Measurements from ENCODE around the gene NUP37. TPM values are rescaled to one million over a fixed set of nuclear protein-coding genes. Genes with fewer than 3 reads are reported as not detected.

NUP37 gene
- total RNA-seq, 1 donor: 10.1 TPM

- H3K4me1 ChIP-seq (ENCODE audit: insufficient read depth, low read length): peaks cover 15% of the 10 kb centered on the region
- H3K4me3 ChIP-seq (ENCODE audit: low read length): peak within 1 kb of the TSS; percentile 90
- H3K27me3 ChIP-seq (ENCODE audit: insufficient read depth, low read length): no peaks in the 10 kb centered on the region
- H3K9me3 ChIP-seq (ENCODE audit: low read depth, low read length): no peaks in the 10 kb centered on the region
These were observed 58.1 kb downstream of the NUP37 start, which contains the start of gene WASHC3 for GRCh38 chr12:102061560-102062418. Gene WASHC3 (minus strand): TSS chr12:102061991. CDS start chr12:102061962, 29 bp downstream.

DNA sequence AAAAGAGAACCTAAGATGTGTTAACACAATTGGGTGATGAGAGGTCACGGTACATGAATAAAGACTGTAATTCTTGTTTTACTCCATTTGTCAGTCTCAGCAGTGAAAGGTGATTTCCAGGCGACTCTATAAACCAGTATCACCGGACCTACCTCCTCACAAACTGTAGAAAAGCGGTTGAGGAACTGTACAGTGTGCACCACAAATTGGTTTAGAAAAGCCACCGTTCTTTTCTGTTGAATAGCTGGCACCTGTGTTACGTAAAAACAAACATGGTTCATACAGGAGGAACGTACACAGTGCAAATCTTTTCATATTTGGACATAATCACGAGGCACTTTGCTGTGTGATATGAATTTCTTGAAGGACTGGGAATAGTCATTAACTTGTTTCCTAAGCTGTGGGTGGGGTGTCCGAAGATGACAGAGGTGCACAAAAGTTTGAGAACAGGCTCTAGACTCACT lies 58.8 kb downstream of the NUP37 start:
- Histone ChIP-seq H3K4me1 (ENCODE audit: insufficient read depth, low read length) (peaks cover 15% of the 10 kb centered on the region), H3K4me3 (ENCODE audit: low read length) (peak overlapping the region; percentile 90), H3K9me3 (ENCODE audit: low read depth, low read length) (no peaks in the 10 kb centered on the region), H3K27me3 (ENCODE audit: insufficient read depth, low read length) (no peaks in the 10 kb centered on the region)

DNA sequence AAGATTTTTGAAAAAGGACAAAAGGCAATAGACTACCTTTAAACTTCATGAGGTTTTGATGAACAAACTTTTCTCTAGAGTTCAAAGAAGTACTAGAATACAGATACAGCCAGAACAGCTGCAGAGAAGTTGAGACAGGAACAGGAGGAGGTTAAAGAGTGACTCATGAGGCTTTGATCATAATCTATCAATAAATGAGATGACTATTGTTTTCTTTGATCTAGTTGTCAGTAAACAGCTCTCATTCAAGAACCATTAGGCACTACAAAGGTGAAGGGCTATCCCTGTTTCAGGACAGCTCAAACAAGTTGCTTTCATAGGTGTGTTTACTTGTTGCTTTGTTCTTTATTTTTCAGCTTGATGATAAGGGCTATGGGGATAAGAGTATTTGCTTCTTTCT lies 60.6 kb downstream of the NUP37 start:
- Histone ChIP-seq H3K4me1 (ENCODE audit: insufficient read depth, low read length) (peaks cover 15% of the 10 kb centered on the region), H3K9me3 (ENCODE audit: low read depth, low read length) (no peaks in the 10 kb centered on the region), H3K27me3 (ENCODE audit: insufficient read depth, low read length) (no peaks in the 10 kb centered on the region), H3K4me3 (ENCODE audit: low read length) (no peak overlapping the region)

DNA sequence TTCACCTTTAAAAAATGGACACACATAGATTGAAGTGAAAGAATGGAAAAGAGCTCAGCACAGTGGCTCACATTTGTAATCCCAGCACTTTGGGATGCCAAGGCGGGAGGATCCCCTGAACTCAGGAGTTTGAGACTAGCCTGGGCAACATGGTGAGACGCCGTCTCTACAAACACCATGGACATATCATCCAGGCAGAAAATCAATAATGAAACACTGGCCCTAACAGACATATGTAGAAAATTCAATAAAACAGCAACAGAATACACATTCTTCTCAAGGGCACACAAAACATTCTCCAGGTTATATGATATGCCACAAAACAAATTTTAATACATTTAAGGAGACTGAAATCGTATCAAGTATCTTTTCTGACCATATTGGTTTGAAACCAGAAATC lies 65.6 kb downstream of the NUP37 start:
- Histone ChIP-seq H3K4me1 (ENCODE audit: insufficient read depth, low read length) (peaks cover 10% of the 10 kb centered on the region), H3K4me3 (ENCODE audit: low read length) (no peak overlapping the region), H3K9me3 (ENCODE audit: low read depth, low read length) (no peaks in the 10 kb centered on the region), H3K27me3 (ENCODE audit: insufficient read depth, low read length) (no peaks in the 10 kb centered on the region)

- no peak overlapping the region for H3K4me3 ChIP-seq (ENCODE audit: low read length)
- no peaks in the 10 kb centered on the region for H3K9me3 ChIP-seq (ENCODE audit: low read depth, low read length)
- H3K4me1 ChIP-seq (ENCODE audit: insufficient read depth, low read length): peaks cover 10% of the 10 kb centered on the region
- H3K27me3 ChIP-seq (ENCODE audit: insufficient read depth, low read length): no peaks in the 10 kb centered on the region
These were observed 66.9 kb downstream of the NUP37 start for GRCh38 chr12:102053062-102053349.

DNA sequence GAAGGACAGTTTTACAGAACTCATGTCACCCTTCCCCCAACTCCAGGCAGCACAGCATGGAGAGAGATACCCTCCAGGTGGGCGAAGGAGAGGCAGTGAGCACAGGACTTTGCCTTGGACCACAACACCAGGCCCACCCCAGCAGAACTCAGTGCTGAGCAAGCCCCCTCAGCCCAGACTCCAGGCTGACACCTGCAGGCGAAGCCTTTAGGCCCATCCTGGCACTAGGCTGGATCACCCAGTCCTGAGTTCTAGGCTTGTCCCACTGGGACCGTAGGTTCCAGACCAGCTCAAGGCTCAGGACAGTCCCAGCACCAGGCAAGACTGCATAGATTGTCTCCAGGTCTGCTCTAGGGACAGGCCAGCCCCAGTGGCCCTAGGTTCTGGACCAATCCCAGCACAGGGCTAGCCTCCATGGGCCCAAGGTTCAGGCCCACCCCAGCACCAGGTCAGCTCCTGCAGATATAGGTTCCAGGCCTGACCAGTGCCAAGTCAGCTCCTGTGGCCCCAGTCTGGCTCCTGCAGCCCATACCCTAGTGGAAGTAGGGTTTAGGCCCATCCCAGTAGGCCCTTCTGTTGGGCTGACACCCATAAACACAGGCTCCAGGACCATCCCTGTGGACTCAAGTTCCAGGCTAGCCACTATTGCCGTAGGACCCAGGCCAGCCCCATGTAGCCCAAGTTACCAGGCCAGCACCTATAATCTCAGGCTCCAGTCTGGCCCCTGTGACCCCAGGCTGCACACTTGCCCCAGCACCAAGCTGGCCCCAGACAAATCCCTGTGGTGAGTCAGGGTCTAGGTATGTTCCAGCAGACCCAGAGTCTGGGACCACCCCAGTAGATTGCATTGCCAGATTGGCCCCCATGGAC lies 67.5 kb downstream of the NUP37 start:
- H3K4me3 ChIP-seq (ENCODE audit: low read length): no peak overlapping the region

DNA sequence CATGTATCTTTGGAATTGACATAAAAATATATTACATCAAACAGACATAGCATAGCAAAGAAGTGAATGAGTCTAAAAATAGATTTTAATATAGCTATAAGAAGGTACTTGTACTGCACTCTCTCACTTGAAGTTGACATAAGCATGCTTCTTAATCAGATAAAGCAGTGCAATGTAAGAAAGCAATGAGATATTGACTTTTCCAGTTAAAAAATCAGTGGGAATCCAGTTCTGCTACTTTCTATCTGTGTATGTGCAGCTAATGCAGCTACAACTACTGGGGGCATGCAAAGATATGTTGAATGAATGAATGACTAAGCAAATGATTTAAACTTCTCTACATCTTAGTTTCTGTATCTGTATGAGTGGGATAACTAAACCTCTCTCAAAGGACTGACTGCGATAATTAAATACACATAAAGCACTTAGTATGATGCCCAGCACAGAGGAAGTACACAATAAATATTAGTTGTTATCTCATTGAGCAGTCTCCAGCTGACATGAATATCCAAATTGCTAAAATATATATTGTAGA lies 68.4 kb downstream of the NUP37 start:
- Histone ChIP-seq H3K9me3 (ENCODE audit: low read depth, low read length) (no peaks in the 10 kb centered on the region), H3K27me3 (ENCODE audit: insufficient read depth, low read length) (no peaks in the 10 kb centered on the region), H3K4me1 (ENCODE audit: insufficient read depth, low read length) (peaks cover 10% of the 10 kb centered on the region), H3K4me3 (ENCODE audit: low read length) (no peak overlapping the region)

More for the DNA sequence above, 67.5 kb downstream of the NUP37 start:
- peaks cover 10% of the 10 kb centered on the region for H3K4me1 ChIP-seq (ENCODE audit: insufficient read depth, low read length)
- no peaks in the 10 kb centered on the region for H3K9me3 ChIP-seq (ENCODE audit: low read depth, low read length)
- no peaks in the 10 kb centered on the region for H3K27me3 ChIP-seq (ENCODE audit: insufficient read depth, low read length)

GRCh38 chr12:102050660-102051430 lies 69.1 kb downstream of the NUP37 start:
- Histone ChIP-seq H3K4me3 (ENCODE audit: low read length) (no peak overlapping the region), H3K4me1 (ENCODE audit: insufficient read depth, low read length) (peaks cover 10% of the 10 kb centered on the region), H3K27me3 (ENCODE audit: insufficient read depth, low read length) (no peaks in the 10 kb centered on the region), H3K9me3 (ENCODE audit: low read depth, low read length) (no peaks in the 10 kb centered on the region)

- no peaks in the 10 kb centered on the region for H3K4me1 ChIP-seq (ENCODE audit: insufficient read depth, low read length)
- H3K4me3 ChIP-seq (ENCODE audit: low read length): no peak overlapping the region
- no peaks in the 10 kb centered on the region for H3K9me3 ChIP-seq (ENCODE audit: low read depth, low read length)
- H3K27me3 ChIP-seq (ENCODE audit: insufficient read depth, low read length): no peaks in the 10 kb centered on the region
These were observed 76.0 kb downstream of the NUP37 start for GRCh38 chr12:102043928-102044327.

DNA sequence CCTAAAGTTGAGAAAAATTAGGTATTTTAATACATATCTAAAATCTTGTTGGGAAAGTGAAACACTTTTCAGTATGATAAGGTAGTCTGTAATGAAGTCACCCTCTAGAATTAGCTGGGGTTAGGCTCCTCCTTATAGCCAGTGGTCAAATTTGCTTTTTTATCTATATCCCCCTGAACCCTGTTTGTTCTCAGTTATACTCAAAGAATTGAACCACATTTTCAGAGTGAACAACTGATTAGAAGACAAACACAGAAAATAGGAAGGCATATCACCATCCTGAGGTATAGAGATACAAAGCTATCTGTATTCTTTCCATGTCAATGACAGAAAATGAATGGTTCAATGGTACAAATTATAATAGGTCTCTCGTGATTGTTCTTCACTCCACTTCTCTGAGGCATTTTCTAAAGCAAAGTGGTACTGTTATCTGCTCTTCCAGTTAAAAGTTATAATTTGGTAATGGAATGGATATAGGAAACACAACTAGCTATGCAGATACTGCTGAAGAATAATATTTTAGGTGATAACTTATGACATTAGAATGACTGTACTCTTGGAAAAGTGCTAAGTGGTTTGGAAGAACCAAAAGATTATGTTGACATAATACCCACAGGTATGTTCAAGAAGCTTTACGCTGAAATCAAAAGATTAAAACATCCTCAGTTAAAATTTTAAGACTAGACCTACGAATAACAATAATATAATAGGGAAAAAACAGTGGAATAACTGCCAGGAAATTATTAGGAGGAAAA lies 85.7 kb downstream of the NUP37 start:
- Histone ChIP-seq H3K4me3 (ENCODE audit: low read length) (no peak overlapping the region), H3K9me3 (ENCODE audit: low read depth, low read length) (no peaks in the 10 kb centered on the region), H3K27me3 (ENCODE audit: insufficient read depth, low read length) (no peaks in the 10 kb centered on the region), H3K4me1 (ENCODE audit: insufficient read depth, low read length) (no peaks in the 10 kb centered on the region)

DNA sequence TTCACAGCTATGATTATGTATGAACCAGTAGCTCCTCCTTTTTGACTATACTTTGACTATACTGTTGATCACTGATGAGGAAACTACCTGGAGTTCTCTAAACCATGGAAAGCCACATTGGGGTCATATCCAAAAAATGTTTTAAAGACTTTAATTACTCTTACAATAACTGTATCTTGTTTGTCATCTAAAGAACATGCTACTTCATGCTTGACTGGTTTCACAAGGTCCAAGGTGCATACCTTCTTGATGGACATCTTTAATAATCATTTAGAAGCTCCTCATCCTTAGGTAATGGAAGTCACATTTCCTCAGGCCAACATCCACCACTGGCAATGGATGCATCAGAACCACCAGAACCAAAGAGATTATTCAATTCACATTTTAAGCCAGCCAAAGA lies 88.1 kb downstream of the NUP37 start:
- Histone ChIP-seq H3K27me3 (ENCODE audit: insufficient read depth, low read length) (no peaks in the 10 kb centered on the region), H3K4me1 (ENCODE audit: insufficient read depth, low read length) (no peaks in the 10 kb centered on the region), H3K4me3 (ENCODE audit: low read length) (no peak overlapping the region), H3K9me3 (ENCODE audit: low read depth, low read length) (no peaks in the 10 kb centered on the region)

- Histone ChIP-seq H3K27me3 (ENCODE audit: insufficient read depth, low read length) (no peaks in the 10 kb centered on the region), H3K4me3 (ENCODE audit: low read length) (no peak overlapping the region), H3K9me3 (ENCODE audit: low read depth, low read length) (no peaks in the 10 kb centered on the region), H3K4me1 (ENCODE audit: insufficient read depth, low read length) (no peaks in the 10 kb centered on the region)
These were observed 90.8 kb downstream of the NUP37 start for GRCh38 chr12:102029141-102029540.

DNA sequence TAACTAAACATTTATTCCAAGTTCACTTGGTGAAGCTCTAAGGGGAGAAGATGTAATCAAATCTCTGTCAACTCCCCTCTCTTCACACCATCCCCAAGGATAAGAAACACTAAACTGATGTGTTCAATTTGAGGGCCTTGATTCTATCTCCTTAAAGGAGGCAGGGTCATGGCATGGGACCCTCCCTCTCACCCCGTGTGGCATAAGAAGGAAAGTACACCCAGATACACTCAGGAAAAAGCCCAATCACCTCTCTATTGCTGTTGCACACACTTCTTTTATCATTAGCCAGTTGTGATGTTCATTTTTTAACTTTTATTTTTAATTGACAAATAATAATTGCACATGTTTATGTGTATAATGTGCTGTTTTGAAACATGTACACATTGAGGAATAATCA lies 93.2 kb downstream of the NUP37 start:
- Histone ChIP-seq H3K9me3 (ENCODE audit: low read depth, low read length) (no peaks in the 10 kb centered on the region), H3K4me3 (ENCODE audit: low read length) (no peak overlapping the region), H3K4me1 (ENCODE audit: insufficient read depth, low read length) (no peaks in the 10 kb centered on the region)

DNA sequence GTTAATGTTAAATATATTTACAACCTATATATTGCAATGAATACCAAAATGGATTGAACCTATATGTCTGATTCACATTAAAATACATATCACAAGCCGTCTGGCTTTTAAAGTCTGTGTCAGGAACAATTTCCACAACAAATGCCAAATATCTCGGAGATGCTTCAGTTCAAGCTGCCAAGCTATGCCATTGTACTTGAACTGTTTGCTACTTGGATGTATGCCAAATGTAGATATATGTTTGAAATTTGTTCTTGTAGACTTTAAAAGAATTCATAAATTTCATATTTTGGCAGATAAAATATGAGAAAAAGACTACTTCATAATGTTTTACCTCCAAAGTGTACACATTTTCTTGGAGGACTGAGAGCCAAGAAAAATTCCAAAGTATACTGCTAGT lies 95.1 kb downstream of the NUP37 start:
- H3K9me3 ChIP-seq (ENCODE audit: low read depth, low read length): no peaks in the 10 kb centered on the region
- H3K4me1 ChIP-seq (ENCODE audit: insufficient read depth, low read length): no peaks in the 10 kb centered on the region
- H3K27me3 ChIP-seq (ENCODE audit: insufficient read depth, low read length): no peaks in the 10 kb centered on the region
- no peak overlapping the region for H3K4me3 ChIP-seq (ENCODE audit: low read length)

More for the DNA sequence above, 93.2 kb downstream of the NUP37 start:
- no peaks in the 10 kb centered on the region for H3K27me3 ChIP-seq (ENCODE audit: insufficient read depth, low read length)

Measured in mononuclear cell (primary cell).